Left ventricle myocardium inferior (tissue), 1 donor: ENCODE results near the gene TESK2. TPM values are rescaled to one million over a fixed set of nuclear protein-coding genes. Genes with fewer than 3 reads are reported as not detected.
A peak's percentile ranks its signal among the peaks of the same experiment; 100 is the strongest.

Source experiments
- DNase-seq: peaks from one replicate; pipeline ENCODE4 v3.0.0-alpha.2; 2020
- H3K27ac ChIP-seq: fragments of 200-600 bp; replicated peaks from 2 replicates; pipeline ENCODE4 v1.8.0; 2021
- H3K27me3 ChIP-seq: fragments of 200-600 bp; 2 replicates; pipeline ENCODE4 v1.8.0; 2021; ENCODE audit warnings: low read depth
- H3K36me3 ChIP-seq: fragments of 200-600 bp; 2 replicates; pipeline ENCODE4 v1.8.0; 2021
- H3K4me1 ChIP-seq: fragments of 200-600 bp; 2 replicates; pipeline ENCODE4 v1.8.0; 2021
- H3K4me3 ChIP-seq: fragments of 200-600 bp; 2 replicates; pipeline ENCODE4 v1.8.0; 2021; ENCODE audit warnings: mild to moderate bottlenecking, moderate library complexity
- H3K9me3 ChIP-seq: fragments of 200-600 bp; replicated peaks from 2 replicates; pipeline ENCODE4 v1.8.0; 2021
- CTCF ChIP-seq: fragments of 200-600 bp; IDR thresholded peaks from 2 replicates; pipeline ENCODE4 v1.8.0; 2021; ENCODE audit warnings: antibody characterized with exemption, mild to moderate bottlenecking, borderline replicate concordance
- intact Hi-C: fragments of 100-400 bp; cut with micrococcal nuclease; formaldehyde crosslinking; loops from one replicate; pipeline ENCODE4 v1.11.0; 2022
- total RNA-seq: library from RNA; stranded (reverse); fragmentation: NEBNext Ultra II Directional; extraction: Animal tissue kit (Norgen Biotek cat#: 25700); gene quantifications from one replicate; pipeline ENCODE4 v1.2.1, GENCODE V29; 2021
- donor health status: DM: no; HTN: yes; CAD: no; lungs with severe emphysema.

The TESK2 gene
- total RNA-seq, 1 donor from 2014 or later: 1.4 TPM

- Histone ChIP-seq H3K36me3 (no peaks in the 10 kb centered on the region), H3K27ac (no peak overlapping the region), H3K4me3 (no peak overlapping the region), H3K9me3 (no peaks in the 10 kb centered on the region), H3K4me1 (peaks cover 21% of the 10 kb centered on the region), H3K27me3 (no peaks in the 10 kb centered on the region)
- no peak for DNase-seq
- TF ChIP-seq CTCF: no peak
- intact Hi-C loops: loop anchor here (2.0 kb wide), 1 partner anchor 286 kb away; no protein-coding TSS in a partner anchor
Measured at GRCh38 chr1:45300669-45300997, 190.3 kb downstream of the TESK2 start.

GRCh38 chr1:45299981-45300668 is 190.8 kb downstream of the TESK2 start:
- H3K36me3 ChIP-seq: no peaks in the 10 kb centered on the region
- H3K4me1 ChIP-seq: peaks cover 21% of the 10 kb centered on the region
- peak; percentile 85 for TF ChIP-seq CTCF
- intact Hi-C loops: loop anchor here (2.0 kb wide), 1 partner anchor 285 kb away; no protein-coding TSS in a partner anchor
- H3K27me3 ChIP-seq: no peaks in the 10 kb centered on the region
- no peaks in the 10 kb centered on the region for H3K9me3 ChIP-seq
- DNase-seq: no peak
- no peak overlapping the region for H3K4me3 ChIP-seq
- H3K27ac ChIP-seq: no peak overlapping the region

GRCh38 chr1:45299296-45299695 is 191.7 kb downstream of the TESK2 start:
- Histone ChIP-seq H3K36me3 (no peaks in the 10 kb centered on the region), H3K27ac (no peak overlapping the region), H3K4me3 (no peak overlapping the region), H3K4me1 (peaks cover 13% of the 10 kb centered on the region), H3K27me3 (no peaks in the 10 kb centered on the region), H3K9me3 (no peaks in the 10 kb centered on the region)
- no peak for DNase-seq
- intact Hi-C loops: no loop called here
- TF ChIP-seq CTCF: no peak

- no peak for TF ChIP-seq CTCF
- intact Hi-C loops: no loop called here
- no peak for DNase-seq
Measured at GRCh38 chr1:45297666-45298356, 193.2 kb downstream of the TESK2 start.

More at GRCh38 chr1:45297666-45298356, 193.2 kb downstream of the TESK2 start:
- peaks cover 2% of the 10 kb centered on the region for H3K4me1 ChIP-seq
- no peaks in the 10 kb centered on the region for H3K9me3 ChIP-seq
- no peaks in the 10 kb centered on the region for H3K36me3 ChIP-seq
- H3K4me3 ChIP-seq: no peak overlapping the region
- H3K27ac ChIP-seq: no peak overlapping the region
- H3K27me3 ChIP-seq: no peaks in the 10 kb centered on the region

Other genes starting within 250 kb of the TESK2 start
- gene HPDL, start 164.3 kb downstream of the TESK2 start, total RNA-seq: not detected
- gene TOE1, start 151.0 kb downstream of the TESK2 start, total RNA-seq: 3.2 TPM
- 8.1 TPM for gene MUTYH, start 150.7 kb downstream of the TESK2 start, total RNA-seq
- gene CCDC163, start 8.9 kb upstream of the TESK2 start, total RNA-seq: 0.22 TPM
- gene MMACHC, start 9.1 kb upstream of the TESK2 start, total RNA-seq: 24.4 TPM
- gene PRDX1, start 30.7 kb upstream of the TESK2 start, total RNA-seq: 255 TPM
- gene AKR1A1, start 59.7 kb upstream of the TESK2 start, total RNA-seq: 45.4 TPM
- gene NASP, start 92.9 kb upstream of the TESK2 start, total RNA-seq: 34.5 TPM
- gene CCDC17, start 132.9 kb upstream of the TESK2 start, total RNA-seq: 1.2 TPM
- gene GPBP1L1, start 195.4 kb upstream of the TESK2 start, total RNA-seq: 80.7 TPM
- 23.5 TPM for gene TMEM69, start 197.0 kb upstream of the TESK2 start, total RNA-seq